Stomach (tissue), 9 donors: ENCODE results near the gene BABAM2. TPM values are rescaled to one million over a fixed set of nuclear protein-coding genes. Genes with fewer than 3 reads are reported as not detected.

Experiments used
- DNase-seq, 2 donors: peaks; one replicate each; pipeline versions ENCODE4 v3.0.0 to v3.0.0-alpha.2; 2013 to 2019
- H3K27ac ChIP-seq, 5 donors: fragments of 200-600 bp in 4 of 5; sonication (generic) in 4 of 5; one replicate each; pipeline ENCODE4 v1.5.1; 2013 to 2019; ENCODE audit warnings: mild to moderate bottlenecking in 1 of 5, moderate library complexity in 1 of 5
- H3K27me3 ChIP-seq, 3 donors: fragments of 200-600 bp; sonication (generic); one replicate each; pipeline ENCODE4 v1.5.1; 2017 to 2019; ENCODE audit warnings: mixed run types in 1 of 3
- H3K36me3 ChIP-seq, 4 donors: fragments of 200-600 bp; sonication (generic); 1 replicate in 3 of 4; 2 replicates in 1 of 4; pipeline ENCODE4 v1.5.1; 2016 to 2019
- H3K4me1 ChIP-seq, 4 donors: fragments of 200-600 bp; sonication (generic); one replicate each; pipeline ENCODE4 v1.5.1; 2016 to 2019
- H3K4me3 ChIP-seq, 4 donors: fragments of 200-600 bp; sonication (generic) in 3 of 4; one replicate each; pipeline ENCODE4 v1.5.1; 2016 to 2019; ENCODE audit warnings: mild to moderate bottlenecking in 1 of 4
- H3K9me3 ChIP-seq, 4 donors: fragments of 200-600 bp; sonication (generic); one replicate each; pipeline ENCODE4 v1.5.1; 2016 to 2019
- EP300 ChIP-seq: sonication (generic); formaldehyde crosslinking; IDR thresholded peaks from one replicate; pipeline ENCODE4 v1.6.1; 2017; ENCODE audit warnings: antibody characterized with exemption
- POLR2A ChIP-seq, 4 donors: fragments of 450-650 bp; IDR thresholded peaks; one replicate each; pipeline ENCODE4 v1.6.1; 2016; ENCODE audit warnings: antibody characterized with exemption in 4 of 4, control low read depth in 2 of 4, mild to moderate bottlenecking in 1 of 4, moderate library complexity in 1 of 4
- POLR2AphosphoS5 ChIP-seq, 3 donors: sonication (generic); formaldehyde crosslinking; IDR thresholded peaks; one replicate each; pipeline ENCODE4 v1.6.1; 2016; ENCODE audit warnings: antibody characterized with exemption in 3 of 3
- WGBS, 5 donors: extraction: QIAGEN DNeasy Blood & Tissue Kit in 3 of 5; methylation state at CpG; one replicate each; pipeline versions ENCODE4 v1.1.5 to v1.1.7; 2013 to 2018; 5-methylcytosine and 5-hydroxymethylcytosine counted together
- intact Hi-C: fragments of 100-400 bp; cut with DNase I; formaldehyde crosslinking; loops from one replicate; pipeline ENCODE4 v1.15.1; 2023; ENCODE audit warnings: low total_unique reads
- polyA plus RNA-seq, 3 donors: library from polyadenylated mRNA; stranded (reverse); fragments of 200-250 nt; gene quantifications; one replicate each; pipeline ENCODE4 v1.2.3, GENCODE V29; 2013
- total RNA-seq, 5 donors: library from RNA; depleted of rRNA; stranded (reverse); fragments of >200 nt; gene quantifications; one replicate each; pipeline versions ENCODE4 v1.1.0 to v1.2.3, GENCODE V29; 2014 to 2016
- TF ChIP-seq, protein P1 (sequence below), 7 experiments: fragments of 450-650 bp in 4 of 7; fragments of 200-600 bp in 3 of 7; sonication (generic) in 3 of 7; IDR thresholded peaks; one replicate each; pipeline ENCODE4 v1.5.1; 2016 to 2019; ENCODE audit warnings: antibody characterized with exemption in 7 of 7, control low read depth in 2 of 7, mild to moderate bottlenecking in 1 of 7
- donor health status: healthy with polysubstance abuse.
- donor health status: Bipolar disorder and iron deficiency.
- donor health status: healthy.

The BABAM2 gene
- total and polyA plus RNA-seq, 8 donors = 14.2 to 41.4 (median 22.8) TPM

DNA sequence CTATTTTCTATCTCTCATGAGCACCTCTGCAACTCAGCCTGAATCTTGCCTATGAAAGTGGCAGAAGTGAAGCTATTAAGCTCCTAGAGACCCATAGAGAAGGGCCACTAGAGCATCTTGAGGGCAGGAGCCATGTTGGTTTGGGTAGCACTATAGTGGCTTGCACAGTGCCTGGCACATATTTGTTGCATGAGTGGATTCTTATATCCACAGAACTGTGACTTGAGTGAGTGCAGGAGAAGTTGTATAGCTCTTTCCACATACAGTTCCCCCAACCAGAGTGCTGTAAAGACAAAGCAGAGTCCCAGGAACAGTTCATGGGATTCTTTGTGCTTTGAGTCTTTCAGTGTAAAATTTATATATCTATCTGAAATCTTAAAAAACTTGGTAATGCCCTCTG, 296.7 kb downstream of the BABAM2 start:
- TF ChIP-seq EP300 (no peak), POLR2AphosphoS5 (IDR thresholded peaks at IDR 0.05) (no peak), POLR2A (IDR thresholded peaks at IDR 0.05) (no peak)
- TF ChIP-seq, protein P1, sequence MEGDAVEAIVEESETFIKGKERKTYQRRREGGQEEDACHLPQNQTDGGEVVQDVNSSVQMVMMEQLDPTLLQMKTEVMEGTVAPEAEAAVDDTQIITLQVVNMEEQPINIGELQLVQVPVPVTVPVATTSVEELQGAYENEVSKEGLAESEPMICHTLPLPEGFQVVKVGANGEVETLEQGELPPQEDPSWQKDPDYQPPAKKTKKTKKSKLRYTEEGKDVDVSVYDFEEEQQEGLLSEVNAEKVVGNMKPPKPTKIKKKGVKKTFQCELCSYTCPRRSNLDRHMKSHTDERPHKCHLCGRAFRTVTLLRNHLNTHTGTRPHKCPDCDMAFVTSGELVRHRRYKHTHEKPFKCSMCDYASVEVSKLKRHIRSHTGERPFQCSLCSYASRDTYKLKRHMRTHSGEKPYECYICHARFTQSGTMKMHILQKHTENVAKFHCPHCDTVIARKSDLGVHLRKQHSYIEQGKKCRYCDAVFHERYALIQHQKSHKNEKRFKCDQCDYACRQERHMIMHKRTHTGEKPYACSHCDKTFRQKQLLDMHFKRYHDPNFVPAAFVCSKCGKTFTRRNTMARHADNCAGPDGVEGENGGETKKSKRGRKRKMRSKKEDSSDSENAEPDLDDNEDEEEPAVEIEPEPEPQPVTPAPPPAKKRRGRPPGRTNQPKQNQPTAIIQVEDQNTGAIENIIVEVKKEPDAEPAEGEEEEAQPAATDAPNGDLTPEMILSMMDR (IDR thresholded peaks at IDR 0.05) = no peak
- Histone ChIP-seq H3K27me3 (no peaks in the 10 kb centered on the region), H3K9me3 (no peaks in the 10 kb centered on the region), H3K36me3 (no peaks in the 10 kb centered on the region), H3K27ac (no peak overlapping the region), H3K4me3 (no peak overlapping the region), H3K4me1 (no peaks in the 10 kb centered on the region)
- intact Hi-C loops = no loop called here
- no peak for DNase-seq

DNA sequence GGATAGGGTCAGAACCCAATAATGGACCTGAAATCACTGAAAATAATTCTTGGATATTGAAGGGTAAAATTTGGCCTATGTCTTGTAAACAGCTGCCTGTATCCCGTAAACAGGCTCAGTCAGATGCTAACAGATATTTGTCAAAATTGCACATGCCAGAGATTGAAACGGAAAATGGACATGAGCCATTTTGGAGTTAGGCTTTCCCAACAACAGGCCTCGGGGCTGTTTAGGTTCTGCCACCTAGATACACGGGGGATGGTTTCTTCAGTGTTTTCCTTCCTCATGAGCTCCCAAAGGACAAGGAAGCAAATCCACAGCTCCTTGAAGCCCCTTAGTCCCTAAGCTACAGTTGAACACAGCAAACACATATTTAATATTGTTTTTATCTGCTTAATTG, 297.9 kb downstream of the BABAM2 start:
- 79 to 87% (median 82%) methylated on average over 4 of the region's 4 CpGs for WGBS, 5 donors
- H3K27me3 ChIP-seq = no peaks in the 10 kb centered on the region
- no peaks in the 10 kb centered on the region for H3K4me1 ChIP-seq
- DNase-seq = no peak
- H3K4me3 ChIP-seq = no peak overlapping the region
- intact Hi-C loops = no loop called here
- H3K36me3 ChIP-seq = no peaks in the 10 kb centered on the region
- TF ChIP-seq POLR2A (IDR thresholded peaks at IDR 0.05) = no peak
- TF ChIP-seq POLR2AphosphoS5 (IDR thresholded peaks at IDR 0.05) = no peak
- TF ChIP-seq, protein P1 (IDR thresholded peaks at IDR 0.05) = no peak
- TF ChIP-seq EP300 = no peak
- H3K27ac ChIP-seq = peak overlapping the region in 1 of 5 donors; percentile 4
- no peaks in the 10 kb centered on the region for H3K9me3 ChIP-seq

DNA sequence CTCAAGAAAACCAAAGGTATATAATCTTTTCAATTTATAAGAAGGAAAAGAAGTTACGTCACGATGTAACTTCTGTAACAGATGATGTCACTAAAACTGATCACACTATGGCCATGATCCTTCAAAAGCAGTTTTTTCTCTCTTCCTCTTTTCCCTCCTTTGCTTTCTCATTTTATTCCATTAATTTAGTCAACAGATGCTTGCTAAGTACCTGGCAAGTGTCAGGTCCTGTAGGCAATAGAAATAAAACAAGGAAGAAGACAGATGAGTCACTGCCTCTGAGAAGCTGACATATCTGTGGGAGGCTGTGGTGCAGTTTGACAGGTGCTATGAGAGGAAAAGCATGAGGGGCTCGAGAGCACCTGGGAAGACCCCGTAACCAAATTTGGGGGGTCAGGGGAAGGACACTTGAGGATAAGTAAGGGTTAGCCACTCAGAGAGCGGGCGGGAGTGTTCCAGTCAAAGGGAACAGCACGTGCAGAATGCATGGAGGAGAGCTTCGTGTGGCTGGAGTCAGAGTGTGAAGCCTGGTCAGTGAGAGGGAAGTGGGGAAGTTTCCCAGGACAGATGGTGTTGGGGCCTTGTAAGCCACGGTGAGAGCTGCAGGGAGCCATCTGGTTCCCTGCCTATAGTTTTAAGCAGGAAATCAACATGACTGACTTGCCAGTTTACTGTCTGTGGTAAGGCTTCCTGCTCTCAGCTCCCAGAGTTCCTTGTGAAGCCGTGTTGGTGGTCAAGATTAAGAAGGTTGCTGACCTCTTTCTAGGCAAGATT, 303.3 kb downstream of the BABAM2 start:
- DNase-seq = peak in 1 of 2 donors; percentile 34
- H3K27ac ChIP-seq = peak overlapping the region in 1 of 5 donors; percentile 35
- H3K4me1 ChIP-seq = peaks cover 0 to 6% (median 1%) of the 10 kb centered on the region in 4 donors
- H3K27me3 ChIP-seq = no peaks in the 10 kb centered on the region
- H3K9me3 ChIP-seq = no peaks in the 10 kb centered on the region
- no peaks in the 10 kb centered on the region for H3K36me3 ChIP-seq
- WGBS, 5 donors = 69 to 83% (median 79%) methylated on average over 10 of the region's 10 CpGs
- no peak overlapping the region for H3K4me3 ChIP-seq
- intact Hi-C loops = no loop called here
- TF ChIP-seq POLR2AphosphoS5 (IDR thresholded peaks at IDR 0.05) = no peak
- TF ChIP-seq EP300 = no peak
- no peak for TF ChIP-seq POLR2A (IDR thresholded peaks at IDR 0.05)
- TF ChIP-seq, protein P1 (IDR thresholded peaks at IDR 0.05) = no peak

DNA sequence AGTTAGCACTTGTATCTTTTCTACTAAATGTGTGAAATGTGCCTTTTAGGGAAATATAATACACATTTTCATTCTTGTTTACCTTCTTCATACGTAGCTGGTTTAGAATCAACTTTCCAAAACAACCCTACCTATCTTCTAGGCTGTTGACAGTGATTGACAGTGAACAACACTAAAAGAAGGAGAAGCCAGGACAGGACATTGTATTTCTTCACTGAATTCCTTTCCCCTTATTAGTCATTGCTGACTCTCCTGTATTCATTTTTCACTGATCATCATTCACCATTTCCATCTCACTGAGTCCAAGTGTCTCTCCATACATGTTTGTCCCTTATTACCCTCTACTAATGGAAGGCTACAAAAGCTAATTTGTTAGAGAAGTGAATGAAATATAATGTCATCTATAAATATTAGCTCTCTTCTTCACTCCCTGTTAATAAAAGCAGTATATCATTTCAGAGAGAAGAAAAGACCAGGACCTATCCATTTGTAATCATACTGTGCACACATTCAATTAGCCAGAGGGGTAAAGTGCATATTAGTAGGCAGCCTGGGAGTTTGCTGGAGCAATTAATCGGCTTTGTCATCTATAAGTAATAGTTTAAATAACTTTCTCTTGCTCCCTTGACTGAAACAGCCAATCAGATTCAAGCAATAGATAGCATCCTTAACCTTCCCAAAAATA, 309.6 kb downstream of the BABAM2 start:
- TF ChIP-seq, protein P1 (IDR thresholded peaks at IDR 0.05) = no peak
- TF ChIP-seq POLR2A (IDR thresholded peaks at IDR 0.05) (no peak), POLR2AphosphoS5 (IDR thresholded peaks at IDR 0.05) (no peak), EP300 (no peak)
- DNase-seq = no peak
- Histone ChIP-seq H3K27me3 (no peaks in the 10 kb centered on the region), H3K4me1 (peaks cover 0 to 2% (median 0%) of the 10 kb centered on the region in 4 donors), H3K4me3 (no peak overlapping the region), H3K27ac (no peak overlapping the region), H3K9me3 (no peaks in the 10 kb centered on the region), H3K36me3 (no peaks in the 10 kb centered on the region)
- intact Hi-C loops = no loop called here
- 74 to 85% (median 77%) methylated on average over 2 of the region's 2 CpGs for WGBS, 5 donors
